MCF 10A (cell line): ENCODE results near the gene KRT71. TPM values are rescaled to one million over a fixed set of nuclear protein-coding genes. Genes with fewer than 3 reads are reported as not detected.
"Not testable (repeated sequence)": the region's sequence is repeated elsewhere in the genome, so short reads cannot be mapped to it uniquely, and the experiment has no call there.

ENCODE experiments used
- BruUV-seq: library from RNA; stranded (reverse); fragments of 400-500 nt; replicated peaks from 2 replicates; lab custom pipeline; 2021; lab: Mats Ljungman, UMichigan
- CTCF ChIA-PET: fragments of 300-600 bp; sonication (Branson Sonifier 250); formaldehyde crosslinking; extraction: SDS; loops from one replicate; lab custom pipeline; 2021; ENCODE audit warnings: antibody characterized with exemption, inconsistent platforms; lab: Yijun Ruan, JAX
- POLR2A ChIA-PET: fragments of 300-600, 350-650 bp; sonication (Branson Sonifier 250); formaldehyde crosslinking; extraction: SDS; loops from one replicate; lab custom pipeline; 2020; ENCODE audit warnings: antibody characterized with exemption, inconsistent platforms; lab: Yijun Ruan, JAX
- DNase-seq: peaks from one replicate; pipeline ENCODE4 v3.0.0-alpha.2; 2018; ENCODE audit not compliant: unreplicated experiment
- H3K27ac Mint-ChIP-seq: one replicate; pipeline ENCODE4 v1.8.0; 2022; ENCODE audit warnings: mild to moderate bottlenecking, low read depth, mixed read lengths; ENCODE audit not compliant: unreplicated experiment
- H3K27me3 Mint-ChIP-seq: one replicate; pipeline ENCODE4 v1.8.0; 2022; ENCODE audit warnings: mixed read lengths; ENCODE audit not compliant: insufficient read depth, unreplicated experiment
- H3K36me3 Mint-ChIP-seq: one replicate; pipeline ENCODE4 v1.8.0; 2022; ENCODE audit warnings: mild to moderate bottlenecking, moderate library complexity, mixed read lengths; ENCODE audit not compliant: insufficient read depth, unreplicated experiment
- H3K4me1 Mint-ChIP-seq: one replicate; pipeline ENCODE4 v1.8.0; 2022; ENCODE audit warnings: mixed read lengths; ENCODE audit not compliant: insufficient read depth, unreplicated experiment
- H3K4me3 Mint-ChIP-seq: one replicate; pipeline ENCODE4 v1.8.0; 2022; ENCODE audit warnings: mild to moderate bottlenecking, moderate library complexity, mixed read lengths; ENCODE audit not compliant: unreplicated experiment
- H3K9me3 Mint-ChIP-seq: one replicate; pipeline ENCODE4 v1.8.0; 2022; ENCODE audit warnings: mixed read lengths; ENCODE audit not compliant: unreplicated experiment
- CTCF ChIP-seq: fragments of 200-600 bp; IDR thresholded peaks from one replicate; pipeline ENCODE4 v1.8.0; 2022; ENCODE audit warnings: antibody characterized with exemption, mild to moderate bottlenecking; ENCODE audit not compliant: unreplicated experiment
- intact Hi-C: fragments of 100-400 bp; cut with micrococcal nuclease; formaldehyde crosslinking; loops from 2 replicates; pipeline ENCODE4 v1.14.1; 2022
- total RNA-seq: library from RNA; stranded (reverse); gene quantifications from 2 replicates; pipeline ENCODE4 v1.2.3, GENCODE V29; 2022

The KRT71 gene
- total RNA-seq, 1 experiment from 2014 or later: not detected

GRCh38 chr12:52600475-52600874 is 47.5 kb upstream of the KRT71 start:
- ChIA-PET CTCF (interaction anchor here (1.0 kb wide), 1 partner anchor 78 kb away, joined by 4 read pairs; no protein-coding TSS in a partner anchor), POLR2A (no interaction called here)
- Mint-ChIP-seq H3K4me3 (no peak overlapping the region), H3K27ac (no peak overlapping the region), H3K4me1 (no peaks in the 10 kb centered on the region), H3K27me3 (peaks cover 41% of the 10 kb centered on the region), H3K36me3 (no peaks in the 10 kb centered on the region), H3K9me3 (peaks cover 8% of the 10 kb centered on the region)
- intact Hi-C loops: no loop called here
- no peak for DNase-seq
- TF ChIP-seq CTCF: no peak
- no TSS peak for BruUV-seq

- ChIA-PET POLR2A (no interaction called here), CTCF (interaction anchor here (0.8 kb wide), 1 partner anchor 78 kb away, joined by 3 read pairs; no protein-coding TSS in a partner anchor)
- TF ChIP-seq CTCF: no peak
- no TSS peak for BruUV-seq
- peaks cover 38% of the 10 kb centered on the region for H3K27me3 Mint-ChIP-seq
- H3K27ac Mint-ChIP-seq: no peak overlapping the region
- H3K36me3 Mint-ChIP-seq: no peaks in the 10 kb centered on the region
- intact Hi-C loops: no loop called here
- no peak overlapping the region for H3K4me3 Mint-ChIP-seq
- DNase-seq: no peak
- peaks cover 8% of the 10 kb centered on the region for H3K9me3 Mint-ChIP-seq
- no peaks in the 10 kb centered on the region for H3K4me1 Mint-ChIP-seq
Observed at GRCh38 chr12:52600071-52600470, 47.1 kb upstream of the KRT71 start.

- TF ChIP-seq CTCF: no peak
- ChIA-PET CTCF (interaction anchor here (0.8 kb wide), 1 partner anchor 77 kb away, joined by 3 read pairs; no protein-coding TSS in a partner anchor), POLR2A (interaction anchor here (0.6 kb wide), 1 partner anchor 18 kb away, joined by 3 read pairs; no protein-coding TSS in a partner anchor)
- H3K27ac Mint-ChIP-seq: no peak overlapping the region
- no peak overlapping the region for H3K4me3 Mint-ChIP-seq
- H3K4me1 Mint-ChIP-seq: no peaks in the 10 kb centered on the region
- no peaks in the 10 kb centered on the region for H3K36me3 Mint-ChIP-seq
- peaks cover 8% of the 10 kb centered on the region for H3K9me3 Mint-ChIP-seq
- intact Hi-C loops: loop anchor here (10.0 kb wide), 1 partner anchor 116 kb away; no protein-coding TSS in a partner anchor
- peaks cover 38% of the 10 kb centered on the region for H3K27me3 Mint-ChIP-seq
- no peak for DNase-seq
- no TSS peak for BruUV-seq
Observed at GRCh38 chr12:52598966-52599365, 46.0 kb upstream of the KRT71 start.

GRCh38 chr12:52594237-52594636 is 41.3 kb upstream of the KRT71 start:
- H3K27ac Mint-ChIP-seq, H3K36me3 Mint-ChIP-seq, BruUV-seq, DNase-seq, H3K9me3 Mint-ChIP-seq, H3K4me3 Mint-ChIP-seq, H3K4me1 Mint-ChIP-seq: not testable (repeated sequence)
- intact Hi-C loops: loop anchor here (10.0 kb wide), 1 partner anchor 121 kb away; no protein-coding TSS in a partner anchor
- H3K27me3 Mint-ChIP-seq: peaks cover 46% of the 10 kb centered on the region
- ChIA-PET CTCF (interaction anchor here (0.6 kb wide), 1 partner anchor 71 kb away, joined by 3 read pairs; no protein-coding TSS in a partner anchor), POLR2A (interaction anchor here (0.5 kb wide), 1 partner anchor 18 kb away, joined by 3 read pairs; no protein-coding TSS in a partner anchor)
